ENCODE results near the gene NEDD9.

Gene NEDD9

DNA sequence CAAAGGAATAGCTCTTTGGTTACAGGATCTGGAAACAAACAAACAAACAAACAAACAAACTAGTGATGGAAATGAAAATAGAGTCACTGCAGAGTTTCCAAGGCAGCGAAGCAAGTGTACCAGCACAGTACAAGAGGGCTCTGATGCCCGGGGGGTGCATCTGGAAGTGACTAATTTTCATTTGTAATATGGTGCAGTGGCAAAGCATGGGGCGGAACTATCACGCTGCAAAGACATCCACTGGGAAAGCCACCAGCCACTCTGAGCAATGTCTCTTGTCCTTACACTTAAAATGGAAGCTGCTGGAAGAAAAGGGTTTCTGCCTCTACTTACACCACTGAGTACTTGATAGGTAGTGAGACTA, 44.4 kb upstream of the NEDD9 start:
- TF ChIP-seq, protein P1, sequence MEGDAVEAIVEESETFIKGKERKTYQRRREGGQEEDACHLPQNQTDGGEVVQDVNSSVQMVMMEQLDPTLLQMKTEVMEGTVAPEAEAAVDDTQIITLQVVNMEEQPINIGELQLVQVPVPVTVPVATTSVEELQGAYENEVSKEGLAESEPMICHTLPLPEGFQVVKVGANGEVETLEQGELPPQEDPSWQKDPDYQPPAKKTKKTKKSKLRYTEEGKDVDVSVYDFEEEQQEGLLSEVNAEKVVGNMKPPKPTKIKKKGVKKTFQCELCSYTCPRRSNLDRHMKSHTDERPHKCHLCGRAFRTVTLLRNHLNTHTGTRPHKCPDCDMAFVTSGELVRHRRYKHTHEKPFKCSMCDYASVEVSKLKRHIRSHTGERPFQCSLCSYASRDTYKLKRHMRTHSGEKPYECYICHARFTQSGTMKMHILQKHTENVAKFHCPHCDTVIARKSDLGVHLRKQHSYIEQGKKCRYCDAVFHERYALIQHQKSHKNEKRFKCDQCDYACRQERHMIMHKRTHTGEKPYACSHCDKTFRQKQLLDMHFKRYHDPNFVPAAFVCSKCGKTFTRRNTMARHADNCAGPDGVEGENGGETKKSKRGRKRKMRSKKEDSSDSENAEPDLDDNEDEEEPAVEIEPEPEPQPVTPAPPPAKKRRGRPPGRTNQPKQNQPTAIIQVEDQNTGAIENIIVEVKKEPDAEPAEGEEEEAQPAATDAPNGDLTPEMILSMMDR (conservative IDR thresholded peaks at IDR 0.05; ENCODE audit: low read length) = no peak
- TF ChIP-seq EZH2phosphoT487 (IDR thresholded peaks at IDR 0.05; ENCODE audit: borderline replicate concordance) = no peak
- H3K4me1 ChIP-seq (ENCODE audit: insufficient read depth, low read length, poor library complexity, severe bottlenecking) = peaks cover 25% of the 10 kb centered on the region
- H3F3A ChIP-seq (ENCODE audit: low read depth) = no peaks in the 10 kb centered on the region
- H3K4me2 ChIP-seq (ENCODE audit: low read depth, low read length, poor library complexity, severe bottlenecking) = no peak overlapping the region
- no peaks in the 10 kb centered on the region for H3K27me3 ChIP-seq (ENCODE audit: insufficient read depth, low read length, poor library complexity, severe bottlenecking)
- H3K9me2 ChIP-seq (replicated peaks; ENCODE audit: low read depth, low read length) = no peaks in the 10 kb centered on the region
- no peaks in the 10 kb centered on the region for H4K20me1 ChIP-seq (ENCODE audit: insufficient read depth, low read length, poor library complexity, severe bottlenecking)
- no peaks in the 10 kb centered on the region for H3K9me3 ChIP-seq (ENCODE audit: insufficient read depth, low read depth, low read length)
- H2AFZ ChIP-seq (ENCODE audit: low read length) = no peak overlapping the region
- H3K4me3 ChIP-seq (ENCODE audit: low read length, poor library complexity, severe bottlenecking) = no peak overlapping the region
- no peaks in the 10 kb centered on the region for H3K36me3 ChIP-seq (ENCODE audit: insufficient read depth, low read length)
- no peaks in the 10 kb centered on the region for H3K79me2 ChIP-seq (ENCODE audit: insufficient read depth, low read length)
- no peak overlapping the region for H3K9ac ChIP-seq (ENCODE audit: low read depth, low read length, poor library complexity, severe bottlenecking)

DNA sequence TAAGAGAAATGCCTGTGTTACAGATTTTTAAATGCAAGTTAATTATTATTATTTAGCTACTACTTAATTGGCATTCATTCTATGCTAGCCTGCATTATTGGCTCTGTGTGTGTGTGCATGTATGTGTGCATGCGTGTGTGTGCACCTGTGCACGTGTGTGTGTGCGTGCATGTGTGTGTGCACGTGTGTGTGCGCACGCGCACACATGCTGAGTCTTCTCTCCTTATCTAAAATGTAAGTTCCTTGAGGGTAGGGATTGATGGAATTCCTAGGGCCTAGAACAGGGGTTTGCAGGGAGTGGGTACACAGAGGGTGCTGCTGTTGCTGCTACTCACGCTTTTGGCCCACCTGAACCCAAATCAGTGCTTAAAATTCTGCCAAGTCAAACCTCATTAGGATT, 43.8 kb upstream of the NEDD9 start:
- H3K36me3 ChIP-seq (ENCODE audit: insufficient read depth, low read length) = no peaks in the 10 kb centered on the region
- no peaks in the 10 kb centered on the region for H3K27me3 ChIP-seq (ENCODE audit: insufficient read depth, low read length, poor library complexity, severe bottlenecking)
- H2AFZ ChIP-seq (ENCODE audit: low read length) = no peak overlapping the region
- H3K9me3 ChIP-seq (ENCODE audit: insufficient read depth, low read depth, low read length) = no peaks in the 10 kb centered on the region
- H3K9me2 ChIP-seq (replicated peaks; ENCODE audit: low read depth, low read length) = no peaks in the 10 kb centered on the region
- H4K20me1 ChIP-seq (ENCODE audit: insufficient read depth, low read length, poor library complexity, severe bottlenecking) = no peaks in the 10 kb centered on the region
- H3K4me2 ChIP-seq (ENCODE audit: low read depth, low read length, poor library complexity, severe bottlenecking) = peak overlapping the region; percentile 50
- peaks cover 25% of the 10 kb centered on the region for H3K4me1 ChIP-seq (ENCODE audit: insufficient read depth, low read length, poor library complexity, severe bottlenecking)
- no peak for TF ChIP-seq EZH2phosphoT487 (IDR thresholded peaks at IDR 0.05; ENCODE audit: borderline replicate concordance)
- TF ChIP-seq, protein P1 (conservative IDR thresholded peaks at IDR 0.05; ENCODE audit: low read length) = no peak
- no peak overlapping the region for H3K9ac ChIP-seq (ENCODE audit: low read depth, low read length, poor library complexity, severe bottlenecking)
- no peaks in the 10 kb centered on the region for H3K79me2 ChIP-seq (ENCODE audit: insufficient read depth, low read length)
- H3F3A ChIP-seq (ENCODE audit: low read depth) = no peaks in the 10 kb centered on the region
- H3K4me3 ChIP-seq (ENCODE audit: low read length, poor library complexity, severe bottlenecking) = no peak overlapping the region

DNA sequence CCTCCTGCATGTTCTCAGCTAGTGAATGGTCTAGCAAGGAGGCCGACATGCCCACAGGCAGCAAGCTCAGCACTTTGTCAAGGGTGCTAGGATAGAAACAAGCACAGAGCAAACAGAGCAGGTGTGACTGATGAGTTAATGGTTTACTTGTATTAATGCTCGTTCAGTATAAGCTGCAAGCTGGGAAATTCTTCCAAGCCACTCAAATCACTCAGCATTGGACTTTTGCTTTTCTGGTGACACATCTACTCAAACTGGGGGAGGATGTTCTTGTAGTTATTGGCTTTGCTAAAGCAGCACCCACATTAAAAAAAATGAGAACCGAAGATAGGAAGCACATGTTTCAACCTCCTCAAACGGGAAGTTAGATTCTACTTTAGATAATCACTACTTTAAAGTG, 43.1 kb upstream of the NEDD9 start:
- peak overlapping the region; percentile 50 for H3K4me2 ChIP-seq (ENCODE audit: low read depth, low read length, poor library complexity, severe bottlenecking)

More for the DNA sequence above, 43.1 kb upstream of the NEDD9 start:
- TF ChIP-seq, protein P1 (conservative IDR thresholded peaks at IDR 0.05; ENCODE audit: low read length) = no peak
- no peak for TF ChIP-seq EZH2phosphoT487 (IDR thresholded peaks at IDR 0.05; ENCODE audit: borderline replicate concordance)
- H3K4me3 ChIP-seq (ENCODE audit: low read length, poor library complexity, severe bottlenecking) = peak overlapping the region; percentile 20
- H4K20me1 ChIP-seq (ENCODE audit: insufficient read depth, low read length, poor library complexity, severe bottlenecking) = no peaks in the 10 kb centered on the region
- H3K9ac ChIP-seq (ENCODE audit: low read depth, low read length, poor library complexity, severe bottlenecking) = peak overlapping the region; percentile 44
- H3K27me3 ChIP-seq (ENCODE audit: insufficient read depth, low read length, poor library complexity, severe bottlenecking) = no peaks in the 10 kb centered on the region
- no peak overlapping the region for H2AFZ ChIP-seq (ENCODE audit: low read length)
- no peaks in the 10 kb centered on the region for H3K79me2 ChIP-seq (ENCODE audit: insufficient read depth, low read length)
- H3F3A ChIP-seq (ENCODE audit: low read depth) = no peaks in the 10 kb centered on the region
- H3K9me2 ChIP-seq (replicated peaks; ENCODE audit: low read depth, low read length) = no peaks in the 10 kb centered on the region
- peaks cover 25% of the 10 kb centered on the region for H3K4me1 ChIP-seq (ENCODE audit: insufficient read depth, low read length, poor library complexity, severe bottlenecking)
- no peaks in the 10 kb centered on the region for H3K9me3 ChIP-seq (ENCODE audit: insufficient read depth, low read depth, low read length)
- no peaks in the 10 kb centered on the region for H3K36me3 ChIP-seq (ENCODE audit: insufficient read depth, low read length)
